H9 (cell line): ENCODE measurements around the gene ARHGEF10L. TPM values are rescaled to one million over a fixed set of nuclear protein-coding genes. Genes with fewer than 3 reads are reported as not detected.

ENCODE experiments used
- DNase-seq: peaks from one replicate; pipeline ENCODE4 v3.0.0-alpha.2; 2017
- H2AFZ ChIP-seq: one replicate; pipeline ENCODE4 v1.6.1; 2013; ENCODE audit warnings: mild to moderate bottlenecking, low read length, control low read depth, moderate library complexity
- H2AK5ac ChIP-seq: 2 replicates; pipeline ENCODE4 v1.6.1; 2013; ENCODE audit warnings: low read length, control low read depth, mixed read lengths; ENCODE audit not compliant: insufficient read length
- H2BK120ac ChIP-seq: one replicate; pipeline ENCODE4 v1.6.1; 2013; ENCODE audit warnings: low read depth, mild to moderate bottlenecking, low read length, control low read depth, inconsistent platforms; ENCODE audit not compliant: poor library complexity, severe bottlenecking
- H2BK12ac ChIP-seq: 2 replicates; pipeline ENCODE4 v1.6.1; 2013; ENCODE audit warnings: low read length, control low read depth, mixed read lengths, low read depth; ENCODE audit not compliant: insufficient read length
- H2BK15ac ChIP-seq: 2 replicates; pipeline ENCODE4 v1.6.1; 2013; ENCODE audit warnings: low read depth, low read length, control low read depth
- H2BK20ac ChIP-seq: one replicate; pipeline ENCODE4 v1.6.1; 2013; ENCODE audit warnings: low read depth, mild to moderate bottlenecking, low read length, control low read depth, inconsistent platforms; ENCODE audit not compliant: poor library complexity, severe bottlenecking
- H2BK5ac ChIP-seq: 2 replicates; pipeline ENCODE4 v1.6.1; 2013; ENCODE audit warnings: low read length, control low read depth, mixed read lengths; ENCODE audit not compliant: insufficient read length
- H3K14ac ChIP-seq: 2 replicates; pipeline ENCODE4 v1.6.1; 2013; ENCODE audit warnings: low read length, control low read depth; ENCODE audit not compliant: insufficient read depth
- H3K18ac ChIP-seq: 2 replicates; pipeline ENCODE4 v1.6.1; 2013; ENCODE audit warnings: low read depth, mild to moderate bottlenecking, mixed read lengths, low read length, control low read depth; ENCODE audit not compliant: insufficient read length
- H3K23ac ChIP-seq: 2 replicates; pipeline ENCODE4 v1.6.1; 2013; ENCODE audit warnings: low read length, control low read depth, mixed read lengths, low read depth; ENCODE audit not compliant: insufficient read length
- H3K23me2 ChIP-seq: 2 replicates; pipeline ENCODE4 v1.6.1; 2013; ENCODE audit warnings: low read depth, mild to moderate bottlenecking, mixed read lengths, low read length, control low read depth; ENCODE audit not compliant: insufficient read length, poor library complexity, severe bottlenecking
- H3K27ac ChIP-seq: 2 replicates; pipeline ENCODE4 v1.5.1; 2013; ENCODE audit warnings: low read length, control low read depth, mixed read lengths, low read depth; ENCODE audit not compliant: insufficient read length
- H3K27me3 ChIP-seq: 2 replicates; pipeline ENCODE4 v1.6.1; 2013; ENCODE audit warnings: low read length, control low read depth, inconsistent platforms; ENCODE audit not compliant: insufficient read depth
- H3K4ac ChIP-seq: 2 replicates; pipeline ENCODE4 v1.6.1; 2013; ENCODE audit warnings: low read depth, mild to moderate bottlenecking, control low read depth, inconsistent platforms, low read length, moderate library complexity
- H3K4me1 ChIP-seq: 2 replicates; pipeline ENCODE4 v1.6.1; 2013; ENCODE audit warnings: low read length, control low read depth, inconsistent platforms; ENCODE audit not compliant: insufficient read depth
- H3K4me2 ChIP-seq: 2 replicates; pipeline ENCODE4 v1.6.1; 2013; ENCODE audit warnings: low read length, control low read depth, mixed read lengths; ENCODE audit not compliant: insufficient read length, insufficient read depth
- H3K56ac ChIP-seq: 2 replicates; pipeline ENCODE4 v1.6.1; 2013; ENCODE audit warnings: low read depth, mild to moderate bottlenecking, mixed read lengths, low read length, control low read depth; ENCODE audit not compliant: insufficient read length
- H3K79me1 ChIP-seq: 2 replicates; pipeline ENCODE4 v1.6.1; 2013; ENCODE audit warnings: low read depth, mild to moderate bottlenecking, moderate library complexity, low read length, control low read depth, inconsistent platforms; ENCODE audit not compliant: insufficient read depth, poor library complexity, severe bottlenecking
- H3K79me2 ChIP-seq: 2 replicates; pipeline ENCODE4 v1.6.1; 2013; ENCODE audit warnings: low read length, control low read depth, inconsistent platforms; ENCODE audit not compliant: insufficient read depth
- H3K9ac ChIP-seq: 2 replicates; pipeline ENCODE4 v1.6.1; 2013; ENCODE audit warnings: low read length, control low read depth, mixed read lengths; ENCODE audit not compliant: insufficient read length; ENCODE audit errors: extremely low read depth
- H3K9me3 ChIP-seq: one replicate; pipeline ENCODE4 v1.6.1; 2013; ENCODE audit warnings: low read depth, low read length, inconsistent platforms; ENCODE audit not compliant: control insufficient read depth
- H3T11ph ChIP-seq: one replicate; pipeline ENCODE4 v1.6.1; 2013; ENCODE audit warnings: mild to moderate bottlenecking, low read length, control low read depth, inconsistent platforms
- H4K20me1 ChIP-seq: one replicate; pipeline ENCODE4 v1.6.1; 2013; ENCODE audit not compliant: control insufficient read depth, insufficient read length, insufficient read depth
- H4K5ac ChIP-seq: 2 replicates; pipeline ENCODE4 v1.6.1; 2013; ENCODE audit warnings: low read depth, mild to moderate bottlenecking, mixed read lengths, low read length, control low read depth; ENCODE audit not compliant: insufficient read length
- H4K8ac ChIP-seq: replicated peaks from 2 replicates; pipeline ENCODE4 v1.6.1; 2013; ENCODE audit warnings: low read length, control low read depth, mixed read lengths, low read depth; ENCODE audit not compliant: insufficient read length
- H4K91ac ChIP-seq: 2 replicates; pipeline ENCODE4 v1.6.1; 2013; ENCODE audit warnings: low read depth, mild to moderate bottlenecking, moderate library complexity, mixed read lengths, low read length, control low read depth; ENCODE audit not compliant: insufficient read length
- H3K27ac Mint-ChIP-seq, 3 experiments: 2 replicates in 2 of 3; 3 replicates in 1 of 3; pipeline ENCODE4 v1.8.0; 2020 to 2021; ENCODE audit warnings: mixed read lengths in 3 of 3, mild to moderate bottlenecking in 1 of 3, moderate library complexity in 1 of 3
- H3K27me3 Mint-ChIP-seq: 2 replicates; pipeline ENCODE4 v1.8.0; 2021; ENCODE audit warnings: low read depth, mild to moderate bottlenecking, moderate library complexity, mixed read lengths
- H3K36me3 Mint-ChIP-seq, 3 experiments: 2 replicates in 2 of 3; 3 replicates in 1 of 3; pipeline ENCODE4 v1.8.0; 2020 to 2021; ENCODE audit warnings: low read depth in 3 of 3, mixed read lengths in 3 of 3; ENCODE audit not compliant: insufficient read depth in 1 of 3
- H3K4me1 Mint-ChIP-seq, 2 experiments: 2 replicates each; pipeline ENCODE4 v1.8.0; 2020; ENCODE audit warnings: mixed read lengths in 2 of 2
- H3K4me3 Mint-ChIP-seq, 2 experiments: 2 replicates in 1 of 2; 3 replicates in 1 of 2; pipeline ENCODE4 v1.8.0; 2020 to 2021; ENCODE audit warnings: mild to moderate bottlenecking in 2 of 2, mixed read lengths in 2 of 2, moderate library complexity in 1 of 2
- H3K9me3 Mint-ChIP-seq, 2 experiments: 2 replicates in 1 of 2; 3 replicates in 1 of 2; pipeline ENCODE4 v1.8.0; 2020; ENCODE audit warnings: mild to moderate bottlenecking in 2 of 2, mixed read lengths in 2 of 2, moderate library complexity in 1 of 2
- WGBS: extraction: QIAGEN DNeasy Blood & Tissue Kit; methylation state at CpG from one replicate; pipeline ENCODE4 v1.1.7; 2013; ENCODE audit warnings: missing lambda C conversion rate, low lambda C conversion rate, mixed read lengths; ENCODE audit not compliant: insufficient read length; ENCODE audit errors: extremely low coverage; 5-methylcytosine and 5-hydroxymethylcytosine counted together
- total RNA-seq: library from RNA; stranded (reverse); gene quantifications from 2 replicates; pipeline ENCODE4 v1.2.1, GENCODE V29; 2021
- TF ChIP-seq, protein P1 (sequence below): fragments of 200-600 bp; sonication (generic); conservative IDR thresholded peaks from 3 replicates; pipeline ENCODE4 v1.8.0; 2021; ENCODE audit warnings: antibody characterized with exemption, mild to moderate bottlenecking

The ARHGEF10L gene
- total RNA-seq, 1 experiment from 2014 or later = 20.2 TPM

- Histone ChIP-seq H3T11ph (no peak overlapping the region), H2AK5ac (no peak overlapping the region), H3K23me2 (no peaks in the 10 kb centered on the region), H3K79me2 (no peaks in the 10 kb centered on the region), H4K5ac (no peak overlapping the region), H3K56ac (no peak overlapping the region), H3K27ac (no peak overlapping the region), H2BK5ac (no peak overlapping the region), H3K4me1 (peaks cover 3% of the 10 kb centered on the region; the same call in 1 of the 2 replicates), H3K18ac (no peak overlapping the region), H3K23ac (no peak overlapping the region), H2BK20ac (no peak overlapping the region), H2AFZ (no peak overlapping the region), H2BK15ac (no peak overlapping the region), H4K91ac (no peak overlapping the region), H3K9me3 (no peaks in the 10 kb centered on the region), H2BK12ac (no peak overlapping the region), H3K79me1 (no peaks in the 10 kb centered on the region), H3K9ac (no peak overlapping the region), H4K20me1 (no peaks in the 10 kb centered on the region), H2BK120ac (no peak overlapping the region), H3K4ac (no peak overlapping the region), H3K27me3 (no peaks in the 10 kb centered on the region), H3K14ac (no peak overlapping the region; the same call in 1 of the 2 replicates), H3K4me2 (no peak overlapping the region), H4K8ac (no peak overlapping the region)
- Mint-ChIP-seq H3K4me3 (no peak overlapping the region), H3K4me1 (peaks cover 16 to 33% of the 10 kb centered on the region in 2 experiments), H3K36me3 (peaks cover 20 to 41% (median 24%) of the 10 kb centered on the region in 3 experiments), H3K27me3 (no peaks in the 10 kb centered on the region; the same call in 1 of the 2 replicates), H3K9me3 (peaks cover 0 to 5% of the 10 kb centered on the region in 2 experiments; a peak in 2 of 5 replicates), H3K27ac (no peak overlapping the region)
- TF ChIP-seq, protein P1, sequence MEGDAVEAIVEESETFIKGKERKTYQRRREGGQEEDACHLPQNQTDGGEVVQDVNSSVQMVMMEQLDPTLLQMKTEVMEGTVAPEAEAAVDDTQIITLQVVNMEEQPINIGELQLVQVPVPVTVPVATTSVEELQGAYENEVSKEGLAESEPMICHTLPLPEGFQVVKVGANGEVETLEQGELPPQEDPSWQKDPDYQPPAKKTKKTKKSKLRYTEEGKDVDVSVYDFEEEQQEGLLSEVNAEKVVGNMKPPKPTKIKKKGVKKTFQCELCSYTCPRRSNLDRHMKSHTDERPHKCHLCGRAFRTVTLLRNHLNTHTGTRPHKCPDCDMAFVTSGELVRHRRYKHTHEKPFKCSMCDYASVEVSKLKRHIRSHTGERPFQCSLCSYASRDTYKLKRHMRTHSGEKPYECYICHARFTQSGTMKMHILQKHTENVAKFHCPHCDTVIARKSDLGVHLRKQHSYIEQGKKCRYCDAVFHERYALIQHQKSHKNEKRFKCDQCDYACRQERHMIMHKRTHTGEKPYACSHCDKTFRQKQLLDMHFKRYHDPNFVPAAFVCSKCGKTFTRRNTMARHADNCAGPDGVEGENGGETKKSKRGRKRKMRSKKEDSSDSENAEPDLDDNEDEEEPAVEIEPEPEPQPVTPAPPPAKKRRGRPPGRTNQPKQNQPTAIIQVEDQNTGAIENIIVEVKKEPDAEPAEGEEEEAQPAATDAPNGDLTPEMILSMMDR = no peak
- no peak for DNase-seq
- WGBS = no CpG with 5 or more reads among the region's 7 CpGs
These were observed 147.6 kb downstream of the ARHGEF10L start for GRCh38 chr1:17687145-17687544.
